HepG2 (cell line): ENCODE data around the gene TOR4A. TPM values are rescaled to one million over a fixed set of nuclear protein-coding genes. Genes with fewer than 3 reads are reported as not detected.

Experiments
- BORCS8-MEF2B ChIP-seq: sonication (generic); formaldehyde crosslinking; IDR thresholded peaks from 2 replicates; pipeline ENCODE4 v1.8.0; 2022; ENCODE audit warnings: mild to moderate bottlenecking, missing genetic modification reagents
- BRCA1 ChIP-seq: sonication (generic); formaldehyde crosslinking; IDR thresholded peaks from 2 replicates; pipeline ENCODE4 v1.4.0; 2020; ENCODE audit warnings: missing genetic modification reagents
- FOXK2 ChIP-seq: fragments of 450-650 bp; IDR thresholded peaks from 2 replicates; pipeline ENCODE4 v1.6.1; 2016
- HNRNPL ChIP-seq: fragments of 200-400 bp; formaldehyde crosslinking; IDR thresholded peaks from 2 replicates; pipeline ENCODE4 v1.6.1; 2017; ENCODE audit warnings: mild to moderate bottlenecking, low read depth, low read length
- NR1H2 ChIP-seq: sonication (generic); formaldehyde crosslinking; IDR thresholded peaks from 2 replicates; pipeline ENCODE4 v1.8.1; 2022; ENCODE audit warnings: low read depth, missing genetic modification reagents, borderline replicate concordance
- SP2 ChIP-seq: sonication (generic); formaldehyde crosslinking; IDR thresholded peaks from 2 replicates; pipeline ENCODE4 v1.5.1; 2020; ENCODE audit warnings: mild to moderate bottlenecking, missing genetic modification reagents
- ZBTB8A ChIP-seq: sonication (generic); formaldehyde crosslinking; IDR thresholded peaks from 2 replicates; pipeline ENCODE4 v1.4.0; 2020; ENCODE audit warnings: mild to moderate bottlenecking, low read depth, missing genetic modification reagents, borderline replicate concordance
- ZFP1 ChIP-seq: IDR thresholded peaks from 2 replicates; pipeline ENCODE4 v1.6.1; 2016
- ZKSCAN1 ChIP-seq: fragments of 150-350 bp; IDR thresholded peaks from 2 replicates; pipeline ENCODE4 v1.6.1; 2014; ENCODE audit warnings: low read length
- ZNF124 ChIP-seq: sonication (generic); formaldehyde crosslinking; IDR thresholded peaks from 2 replicates; pipeline ENCODE4 v1.4.0; 2020; ENCODE audit warnings: missing genetic modification reagents
- ZNF496 ChIP-seq: sonication (generic); formaldehyde crosslinking; IDR thresholded peaks from 2 replicates; pipeline ENCODE4 v1.8.1; 2023; ENCODE audit warnings: mild to moderate bottlenecking, moderate library complexity, missing genetic modification reagents; ENCODE audit not compliant: insufficient replicate concordance
- ZNF562 ChIP-seq: sonication (generic); formaldehyde crosslinking; IDR thresholded peaks from 2 replicates; pipeline ENCODE4 v1.8.0; 2022; ENCODE audit warnings: missing genetic modification reagents, borderline replicate concordance
- polyA plus RNA-seq, 8 experiments: library from polyadenylated mRNA; depleted of rRNA in 3 of 8; stranded (reverse) in 7 of 8; unstranded in 1 of 8; fragments of >200 nt; fragmentation: Illumina TruSeq in 4 of 8; extraction: Trizol in 4 of 8; gene quantifications; 2 replicates each; pipeline versions ENCODE4 v1.2.1 to v1.2.3, GENCODE V29; 2011 to 2016; ENCODE audit warnings: low read depth in 4 of 8, missing spikeins in 1 of 8, mixed read lengths in 1 of 8; ENCODE audit not compliant: insufficient read depth in 1 of 8
- total RNA-seq, 5 experiments: library from RNA; depleted of rRNA; stranded (reverse); fragments of >200 nt; fragmentation: Illumina TruSeq; extraction: Trizol; gene quantifications; 2 replicates each; pipeline ENCODE4 v1.2.3, GENCODE V29; 2016; ENCODE audit warnings: low read depth in 1 of 5
- TF ChIP-seq, protein P1 (sequence below): sonication (generic); formaldehyde crosslinking; IDR thresholded peaks from 2 replicates; pipeline ENCODE4 v1.5.0; 2020; ENCODE audit warnings: missing genetic modification reagents, mild to moderate bottlenecking, borderline replicate concordance
- TF ChIP-seq, protein P2 (sequence below): sonication (generic); formaldehyde crosslinking; IDR thresholded peaks from 2 replicates; pipeline ENCODE4 v1.4.0; 2020; ENCODE audit warnings: missing genetic modification reagents
- TF ChIP-seq, protein P3 (sequence below): sonication (generic); formaldehyde crosslinking; IDR thresholded peaks from 2 replicates; pipeline ENCODE4 v1.4.0; 2020; ENCODE audit warnings: missing genetic modification reagents, borderline replicate concordance
- TF ChIP-seq, protein P4 (sequence below): sonication (generic); formaldehyde crosslinking; IDR thresholded peaks from 2 replicates; pipeline ENCODE4 v1.8.1; 2023; ENCODE audit warnings: mild to moderate bottlenecking, missing genetic modification reagents

Gene TOR4A
- total and polyA plus RNA-seq, 2 of the 13 experiments (the other 11 are each of a cell fraction or from before 2014, with no cell fraction given) = 11.1 to 14.2 TPM

DNA sequence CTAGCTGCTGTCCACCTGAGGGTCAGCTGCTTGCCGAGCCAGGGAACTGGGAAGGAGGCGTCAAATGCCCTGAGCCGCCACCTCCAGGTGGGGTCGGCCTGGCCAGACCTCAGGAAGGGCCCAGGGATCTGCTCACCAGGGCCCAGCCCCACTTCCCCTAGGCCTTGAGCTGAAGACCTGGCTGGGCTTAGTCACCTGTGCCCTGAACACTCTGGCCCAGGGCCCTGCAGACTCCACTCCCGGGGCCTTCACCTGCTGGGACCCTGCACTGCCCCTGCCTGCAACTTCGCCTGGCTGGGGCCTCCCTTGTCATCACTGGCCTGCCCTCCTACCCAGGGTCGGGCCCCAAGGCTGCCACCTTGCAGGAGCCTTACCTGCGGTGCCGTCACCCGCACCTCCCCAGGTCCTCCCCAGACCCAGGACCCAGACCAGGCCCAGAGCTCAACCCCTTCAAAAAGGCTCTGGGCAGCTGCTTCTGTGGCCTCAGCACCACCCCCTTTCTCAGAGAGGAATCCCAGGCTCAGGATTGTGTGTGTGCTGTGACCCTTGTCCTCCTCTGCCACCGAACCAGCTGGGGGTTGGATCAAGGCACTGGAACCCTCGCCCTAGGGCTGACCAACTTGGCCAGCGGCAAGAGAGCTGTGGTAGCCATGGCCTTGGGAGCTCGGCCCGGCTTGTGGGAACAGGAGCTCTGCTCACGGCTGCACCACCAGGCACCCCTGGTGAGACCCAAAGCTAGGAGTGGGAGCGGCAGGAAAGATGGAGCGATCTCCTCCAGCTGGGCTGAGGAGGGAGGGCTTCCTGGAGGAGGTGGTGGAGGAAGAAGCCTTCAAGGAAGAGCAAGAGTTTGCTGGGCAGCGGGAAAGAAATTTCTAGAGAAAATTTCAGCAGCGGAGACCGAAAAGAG, 23.6 kb upstream of the TOR4A start (continued):
- TF ChIP-seq, protein P1, sequence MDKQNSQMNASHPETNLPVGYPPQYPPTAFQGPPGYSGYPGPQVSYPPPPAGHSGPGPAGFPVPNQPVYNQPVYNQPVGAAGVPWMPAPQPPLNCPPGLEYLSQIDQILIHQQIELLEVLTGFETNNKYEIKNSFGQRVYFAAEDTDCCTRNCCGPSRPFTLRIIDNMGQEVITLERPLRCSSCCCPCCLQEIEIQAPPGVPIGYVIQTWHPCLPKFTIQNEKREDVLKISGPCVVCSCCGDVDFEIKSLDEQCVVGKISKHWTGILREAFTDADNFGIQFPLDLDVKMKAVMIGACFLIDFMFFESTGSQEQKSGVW (CRISPR knock-in tag) = no peak
- TF ChIP-seq BRCA1 (CRISPR knock-in tag) (no peak), ZFP1 (CRISPR knock-in tag) (no peak), BORCS8-MEF2B (CRISPR knock-in tag) (no peak), FOXK2 (no peak), ZNF496 (CRISPR knock-in tag) (no peak), ZBTB8A (CRISPR knock-in tag) (no peak), ZNF124 (no peak), HNRNPL (no peak), ZNF562 (CRISPR knock-in tag) (no peak), NR1H2 (CRISPR knock-in tag) (no peak), ZKSCAN1 (no peak), SP2 (CRISPR knock-in tag) (no peak)
- TF ChIP-seq, protein P2, sequence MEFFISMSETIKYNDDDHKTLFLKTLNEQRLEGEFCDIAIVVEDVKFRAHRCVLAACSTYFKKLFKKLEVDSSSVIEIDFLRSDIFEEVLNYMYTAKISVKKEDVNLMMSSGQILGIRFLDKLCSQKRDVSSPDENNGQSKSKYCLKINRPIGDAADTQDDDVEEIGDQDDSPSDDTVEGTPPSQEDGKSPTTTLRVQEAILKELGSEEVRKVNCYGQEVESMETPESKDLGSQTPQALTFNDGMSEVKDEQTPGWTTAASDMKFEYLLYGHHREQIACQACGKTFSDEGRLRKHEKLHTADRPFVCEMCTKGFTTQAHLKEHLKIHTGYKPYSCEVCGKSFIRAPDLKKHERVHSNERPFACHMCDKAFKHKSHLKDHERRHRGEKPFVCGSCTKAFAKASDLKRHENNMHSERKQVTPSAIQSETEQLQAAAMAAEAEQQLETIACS (CRISPR knock-in tag) = no peak
- TF ChIP-seq, protein P3, sequence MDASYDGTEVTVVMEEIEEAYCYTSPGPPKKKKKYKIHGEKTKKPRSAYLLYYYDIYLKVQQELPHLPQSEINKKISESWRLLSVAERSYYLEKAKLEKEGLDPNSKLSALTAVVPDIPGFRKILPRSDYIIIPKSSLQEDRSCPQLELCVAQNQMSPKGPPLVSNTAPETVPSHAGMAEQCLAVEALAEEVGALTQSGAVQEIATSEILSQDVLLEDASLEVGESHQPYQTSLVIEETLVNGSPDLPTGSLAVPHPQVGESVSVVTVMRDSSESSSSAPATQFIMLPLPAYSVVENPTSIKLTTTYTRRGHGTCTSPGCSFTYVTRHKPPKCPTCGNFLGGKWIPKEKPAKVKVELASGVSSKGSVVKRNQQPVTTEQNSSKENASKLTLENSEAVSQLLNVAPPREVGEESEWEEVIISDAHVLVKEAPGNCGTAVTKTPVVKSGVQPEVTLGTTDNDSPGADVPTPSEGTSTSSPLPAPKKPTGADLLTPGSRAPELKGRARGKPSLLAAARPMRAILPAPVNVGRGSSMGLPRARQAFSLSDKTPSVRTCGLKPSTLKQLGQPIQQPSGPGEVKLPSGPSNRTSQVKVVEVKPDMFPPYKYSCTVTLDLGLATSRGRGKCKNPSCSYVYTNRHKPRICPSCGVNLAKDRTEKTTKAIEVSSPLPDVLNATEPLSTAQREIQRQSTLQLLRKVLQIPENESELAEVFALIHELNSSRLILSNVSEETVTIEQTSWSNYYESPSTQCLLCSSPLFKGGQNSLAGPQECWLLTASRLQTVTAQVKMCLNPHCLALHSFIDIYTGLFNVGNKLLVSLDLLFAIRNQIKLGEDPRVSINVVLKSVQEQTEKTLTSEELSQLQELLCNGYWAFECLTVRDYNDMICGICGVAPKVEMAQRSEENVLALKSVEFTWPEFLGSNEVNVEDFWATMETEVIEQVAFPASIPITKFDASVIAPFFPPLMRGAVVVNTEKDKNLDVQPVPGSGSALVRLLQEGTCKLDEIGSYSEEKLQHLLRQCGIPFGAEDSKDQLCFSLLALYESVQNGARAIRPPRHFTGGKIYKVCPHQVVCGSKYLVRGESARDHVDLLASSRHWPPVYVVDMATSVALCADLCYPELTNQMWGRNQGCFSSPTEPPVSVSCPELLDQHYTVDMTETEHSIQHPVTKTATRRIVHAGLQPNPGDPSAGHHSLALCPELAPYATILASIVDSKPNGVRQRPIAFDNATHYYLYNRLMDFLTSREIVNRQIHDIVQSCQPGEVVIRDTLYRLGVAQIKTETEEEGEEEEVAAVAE = no peak
- TF ChIP-seq, protein P4, sequence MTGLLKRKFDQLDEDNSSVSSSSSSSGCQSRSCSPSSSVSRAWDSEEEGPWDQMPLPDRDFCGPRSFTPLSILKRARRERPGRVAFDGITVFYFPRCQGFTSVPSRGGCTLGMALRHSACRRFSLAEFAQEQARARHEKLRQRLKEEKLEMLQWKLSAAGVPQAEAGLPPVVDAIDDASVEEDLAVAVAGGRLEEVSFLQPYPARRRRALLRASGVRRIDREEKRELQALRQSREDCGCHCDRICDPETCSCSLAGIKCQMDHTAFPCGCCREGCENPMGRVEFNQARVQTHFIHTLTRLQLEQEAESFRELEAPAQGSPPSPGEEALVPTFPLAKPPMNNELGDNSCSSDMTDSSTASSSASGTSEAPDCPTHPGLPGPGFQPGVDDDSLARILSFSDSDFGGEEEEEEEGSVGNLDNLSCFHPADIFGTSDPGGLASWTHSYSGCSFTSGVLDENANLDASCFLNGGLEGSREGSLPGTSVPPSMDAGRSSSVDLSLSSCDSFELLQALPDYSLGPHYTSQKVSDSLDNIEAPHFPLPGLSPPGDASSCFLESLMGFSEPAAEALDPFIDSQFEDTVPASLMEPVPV (CRISPR knock-in tag) = no peak
